HEK293 (cell line): ENCODE data around the gene B4GALNT4.

Source experiments
- CTCF ChIA-PET: fragments of 350-600 bp; formaldehyde crosslinking; extraction: SDS; loops from one replicate; lab custom pipeline; 2021; ENCODE audit warnings: antibody characterized with exemption; lab: Yijun Ruan, JAX
- POLR2A ChIA-PET: fragments of 300-600 bp; formaldehyde crosslinking; extraction: SDS; loops from one replicate; lab custom pipeline; 2020; ENCODE audit warnings: antibody characterized with exemption, inconsistent platforms; lab: Yijun Ruan, JAX
- H3K27ac ChIP-seq: fragments of 200-500 bp; sonication (Bioruptor generic); 2 replicates; pipeline ENCODE4 v1.5.1; 2014; ENCODE audit warnings: low read depth, low read length, control low read depth, inconsistent platforms; ENCODE audit errors: extremely low read depth
- H3K36me3 ChIP-seq, 2 experiments: fragments of 200-500 bp in 1 of 2; sonication (Bioruptor generic) in 1 of 2; 1 replicate in 1 of 2; 2 replicates in 1 of 2; pipeline ENCODE4 v1.5.1; 2014 to 2017; ENCODE audit warnings: inconsistent platforms in 2 of 2, low read length in 2 of 2; ENCODE audit not compliant: control insufficient read depth in 2 of 2, insufficient read depth in 1 of 2
- H3K4me1 ChIP-seq: fragments of 200-500 bp; sonication (Bioruptor generic); 2 replicates; pipeline ENCODE4 v1.5.1; 2014; ENCODE audit warnings: mild to moderate bottlenecking, low read length, inconsistent platforms; ENCODE audit not compliant: control insufficient read depth, insufficient read depth
- H3K4me3 ChIP-seq: 2 replicates; pipeline ENCODE4 v1.5.1; 2011; ENCODE audit warnings: low read depth, mild to moderate bottlenecking, control low read depth, low read length, moderate library complexity
- H3K9me3 ChIP-seq: fragments of 200-500 bp; sonication (Bioruptor generic); 2 replicates; pipeline ENCODE4 v1.5.1; 2014; ENCODE audit warnings: low read depth, low read length, inconsistent platforms; ENCODE audit not compliant: control insufficient read depth, insufficient read depth
- KLF10 ChIP-seq: fragments of 450-650 bp; IDR thresholded peaks from 2 replicates; pipeline ENCODE4 v1.5.1; 2018; ENCODE audit warnings: missing biosample characterization, mild to moderate bottlenecking, missing genetic modification characterization
- OVOL3 ChIP-seq: fragments of 450-650 bp; formaldehyde crosslinking; IDR thresholded peaks from 2 replicates; pipeline ENCODE4 v1.5.1; 2016; ENCODE audit warnings: missing biosample characterization, missing genetic modification characterization
- SETDB1 ChIP-seq: IDR thresholded peaks from one replicate; pipeline ENCODE4 v1.6.1; 2017; ENCODE audit warnings: mild to moderate bottlenecking, low read length, moderate library complexity, mixed read lengths; ENCODE audit not compliant: insufficient read length
- YY2 ChIP-seq: fragments of 450-650 bp; formaldehyde crosslinking; IDR thresholded peaks from 2 replicates; pipeline ENCODE4 v1.5.1; 2016; ENCODE audit warnings: missing biosample characterization, missing genetic modification characterization
- ZBTB44 ChIP-seq: fragments of 450-650 bp; IDR thresholded peaks from 2 replicates; pipeline ENCODE4 v1.5.1; 2018; ENCODE audit warnings: missing biosample characterization, mild to moderate bottlenecking, missing genetic modification characterization
- ZNF155 ChIP-seq: fragments of 450-650 bp; formaldehyde crosslinking; IDR thresholded peaks from 2 replicates; pipeline ENCODE4 v1.5.1; 2016; ENCODE audit warnings: missing biosample characterization, missing genetic modification characterization
- ZNF175 ChIP-seq: fragments of 450-650 bp; formaldehyde crosslinking; IDR thresholded peaks from 2 replicates; pipeline ENCODE4 v1.5.1; 2016; ENCODE audit warnings: missing biosample characterization, missing genetic modification characterization
- ZNF211 ChIP-seq: fragments of 450-650 bp; formaldehyde crosslinking; IDR thresholded peaks from 2 replicates; pipeline ENCODE4 v1.5.1; 2016; ENCODE audit warnings: low read depth, missing biosample characterization, missing genetic modification characterization
- ZNF23 ChIP-seq: fragments of 450-650 bp; formaldehyde crosslinking; IDR thresholded peaks from 2 replicates; pipeline ENCODE4 v1.5.1; 2016; ENCODE audit warnings: missing biosample characterization, missing genetic modification characterization, borderline replicate concordance
- ZNF354C ChIP-seq: fragments of 450-650 bp; formaldehyde crosslinking; IDR thresholded peaks from 2 replicates; pipeline ENCODE4 v1.5.1; 2016; ENCODE audit warnings: missing biosample characterization, missing genetic modification characterization, low read depth, borderline replicate concordance
- ZNF404 ChIP-seq: fragments of 450-650 bp; formaldehyde crosslinking; IDR thresholded peaks from 2 replicates; pipeline ENCODE4 v1.5.1; 2017; ENCODE audit warnings: missing biosample characterization, missing genetic modification characterization
- ZNF501 ChIP-seq: fragments of 450-650 bp; formaldehyde crosslinking; IDR thresholded peaks from 2 replicates; pipeline ENCODE4 v1.5.1; 2016; ENCODE audit warnings: missing biosample characterization, missing genetic modification characterization
- ZNF571 ChIP-seq: fragments of 450-650 bp; formaldehyde crosslinking; IDR thresholded peaks from 2 replicates; pipeline ENCODE4 v1.5.0; 2017; ENCODE audit warnings: missing biosample characterization, missing genetic modification characterization
- ZNF660 ChIP-seq: fragments of 450-650 bp; IDR thresholded peaks from 2 replicates; pipeline ENCODE4 v1.5.1; 2018; ENCODE audit warnings: missing biosample characterization, mild to moderate bottlenecking, missing genetic modification characterization
- ZNF707 ChIP-seq: fragments of 450-650 bp; formaldehyde crosslinking; IDR thresholded peaks from 2 replicates; pipeline ENCODE4 v1.5.1; 2016; ENCODE audit warnings: missing biosample characterization, missing genetic modification characterization
- TF ChIP-seq, protein P1 (sequence below): fragments of 450-650 bp; formaldehyde crosslinking; IDR thresholded peaks from 2 replicates; pipeline ENCODE4 v1.5.1; 2016; ENCODE audit warnings: missing biosample characterization, missing genetic modification characterization

The B4GALNT4 gene

DNA sequence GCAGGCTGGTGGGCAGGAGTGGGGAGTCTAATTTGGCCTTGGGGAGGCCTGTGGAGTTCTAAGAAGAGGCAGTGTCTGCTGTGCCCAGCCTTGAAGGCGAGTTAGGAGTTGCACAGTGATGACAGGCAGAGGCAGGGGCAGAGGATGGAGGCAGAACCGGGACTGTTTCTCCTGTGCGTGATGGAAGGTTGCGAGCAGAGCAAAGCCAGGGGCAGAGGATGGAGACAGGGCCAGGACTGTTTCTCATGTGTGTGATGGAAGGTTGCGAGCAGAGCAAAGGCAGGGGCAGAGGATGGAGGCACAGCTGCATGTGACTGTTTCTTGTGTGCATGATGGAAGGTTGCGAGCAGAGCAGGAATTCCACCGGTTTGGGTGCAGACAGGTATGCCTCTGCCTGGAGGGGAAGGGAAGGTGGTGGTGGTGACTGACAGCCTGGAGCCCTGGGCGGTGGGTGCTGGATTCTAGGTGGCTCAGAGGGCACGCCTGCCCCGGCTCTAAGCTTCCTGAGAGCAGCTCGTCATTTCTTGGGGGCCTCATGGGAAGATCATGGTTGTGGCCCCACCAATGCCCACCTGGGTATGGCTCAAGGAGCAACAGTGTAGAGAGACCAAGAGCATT, 8.7 kb downstream of the B4GALNT4 start (continued):
- TF ChIP-seq ZBTB44 (no peak), YY2 (tag by site-specific recombination) (no peak)

- POLR2A ChIA-PET: no interaction called here
- no peak overlapping the region for H3K27ac ChIP-seq
- H3K4me3 ChIP-seq: no peak overlapping the region
- peaks cover 0 to 55% of the 10 kb centered on the region in 2 experiments; a peak in 1 of 3 replicates for H3K36me3 ChIP-seq
- H3K4me1 ChIP-seq: no peaks in the 10 kb centered on the region
- no peak for TF ChIP-seq ZNF404 (tag by site-specific recombination)
- TF ChIP-seq ZBTB44: no peak
- TF ChIP-seq ZNF707 (tag by site-specific recombination): no peak
- TF ChIP-seq ZNF354C (tag by site-specific recombination): no peak
- TF ChIP-seq ZNF501 (tag by site-specific recombination): no peak
- TF ChIP-seq SETDB1: no peak
- TF ChIP-seq ZNF571 (tag by site-specific recombination): no peak
- TF ChIP-seq KLF10 (tag by site-specific recombination): no peak
- no peak for TF ChIP-seq ZNF23
- no peak for TF ChIP-seq ZNF660
- TF ChIP-seq, protein P1, sequence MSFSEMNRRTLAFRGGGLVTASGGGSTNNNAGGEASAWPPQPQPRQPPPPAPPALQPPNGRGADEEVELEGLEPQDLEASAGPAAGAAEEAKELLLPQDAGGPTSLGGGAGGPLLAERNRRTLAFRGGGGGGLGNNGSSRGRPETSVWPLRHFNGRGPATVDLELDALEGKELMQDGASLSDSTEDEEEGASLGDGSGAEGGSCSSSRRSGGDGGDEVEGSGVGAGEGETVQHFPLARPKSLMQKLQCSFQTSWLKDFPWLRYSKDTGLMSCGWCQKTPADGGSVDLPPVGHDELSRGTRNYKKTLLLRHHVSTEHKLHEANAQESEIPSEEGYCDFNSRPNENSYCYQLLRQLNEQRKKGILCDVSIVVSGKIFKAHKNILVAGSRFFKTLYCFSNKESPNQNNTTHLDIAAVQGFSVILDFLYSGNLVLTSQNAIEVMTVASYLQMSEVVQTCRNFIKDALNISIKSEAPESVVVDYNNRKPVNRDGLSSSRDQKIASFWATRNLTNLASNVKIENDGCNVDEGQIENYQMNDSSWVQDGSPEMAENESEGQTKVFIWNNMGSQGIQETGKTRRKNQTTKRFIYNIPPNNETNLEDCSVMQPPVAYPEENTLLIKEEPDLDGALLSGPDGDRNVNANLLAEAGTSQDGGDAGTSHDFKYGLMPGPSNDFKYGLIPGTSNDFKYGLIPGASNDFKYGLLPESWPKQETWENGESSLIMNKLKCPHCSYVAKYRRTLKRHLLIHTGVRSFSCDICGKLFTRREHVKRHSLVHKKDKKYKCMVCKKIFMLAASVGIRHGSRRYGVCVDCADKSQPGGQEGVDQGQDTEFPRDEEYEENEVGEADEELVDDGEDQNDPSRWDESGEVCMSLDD (tag by site-specific recombination): no peak
- no peak for TF ChIP-seq ZNF211
- TF ChIP-seq ZNF155: no peak
- CTCF ChIA-PET: no interaction called here
- no peaks in the 10 kb centered on the region for H3K9me3 ChIP-seq
Observed at GRCh38 chr11:379205-380094, 10.2 kb downstream of the B4GALNT4 start.

DNA sequence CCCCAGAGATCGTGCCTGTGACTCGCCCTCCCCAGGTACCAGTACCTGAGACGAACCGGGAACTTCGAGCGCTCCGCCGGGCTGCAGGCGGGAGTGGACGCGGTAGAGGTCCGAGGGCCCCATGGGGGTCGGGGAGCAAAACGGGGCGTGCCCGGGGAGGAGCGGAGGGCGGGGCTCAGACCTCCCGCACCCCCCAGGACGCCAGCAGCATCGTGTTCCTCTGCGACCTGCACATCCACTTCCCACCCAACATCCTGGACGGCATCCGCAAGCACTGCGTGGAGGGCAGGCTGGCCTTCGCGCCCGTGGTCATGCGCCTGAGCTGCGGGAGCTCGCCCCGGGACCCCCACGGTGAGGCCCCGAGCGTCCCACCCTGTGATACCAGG, 10.8 kb downstream of the B4GALNT4 start:
- CTCF ChIA-PET: no interaction called here
- H3K36me3 ChIP-seq: peaks cover 0 to 55% of the 10 kb centered on the region in 2 experiments; a peak in 1 of 3 replicates
- no peak overlapping the region for H3K4me3 ChIP-seq
- no peaks in the 10 kb centered on the region for H3K9me3 ChIP-seq
- POLR2A ChIA-PET: no interaction called here
- H3K4me1 ChIP-seq: no peaks in the 10 kb centered on the region
- TF ChIP-seq OVOL3 (tag by site-specific recombination) (no peak), ZNF175 (tag by site-specific recombination) (no peak)
- TF ChIP-seq, all 188 proteins: peak for 0
- no peak overlapping the region for H3K27ac ChIP-seq
